Ectodermal cell (in vitro differentiated cells): ENCODE measurements around the gene WASF2.

Experiments used
- H3K27ac ChIP-seq: 2 replicates; pipeline ENCODE4 v1.7.0; 2013; ENCODE audit warnings: mild to moderate bottlenecking, low read depth, low read length; ENCODE audit not compliant: insufficient read depth, poor library complexity, severe bottlenecking
- H3K27me3 ChIP-seq: 2 replicates; pipeline ENCODE4 v1.7.0; 2013; ENCODE audit warnings: mild to moderate bottlenecking, low read length; ENCODE audit not compliant: insufficient read depth, control insufficient read depth, poor library complexity, severe bottlenecking
- H3K36me3 ChIP-seq: one replicate; pipeline ENCODE4 v1.7.0; 2013; ENCODE audit warnings: low read length; ENCODE audit not compliant: control insufficient read depth, insufficient read depth
- H3K4me1 ChIP-seq: one replicate; pipeline ENCODE4 v1.7.0; 2013; ENCODE audit warnings: low read length; ENCODE audit not compliant: control insufficient read depth, insufficient read depth
- H3K4me3 ChIP-seq: 2 replicates; pipeline ENCODE4 v1.7.0; 2013; ENCODE audit warnings: low read depth, low read length, control low read depth; ENCODE audit not compliant: insufficient read depth
- H3K9me3 ChIP-seq: 2 replicates; pipeline ENCODE4 v1.7.0; 2013; ENCODE audit warnings: mild to moderate bottlenecking, low read length, moderate library complexity; ENCODE audit not compliant: control insufficient read depth
- WGBS, 2 experiments: methylation state at CpG; one replicate each; pipeline ENCODE4 v1.1.7; 2013; ENCODE audit warnings: missing lambda C conversion rate in 2 of 2; 5-methylcytosine and 5-hydroxymethylcytosine counted together

Gene WASF2

GRCh38 chr1:27528818-27529703, 39.1 kb upstream of the WASF2 start:
- no peaks in the 10 kb centered on the region for H3K9me3 ChIP-seq
- H3K27me3 ChIP-seq, result no peaks in the 10 kb centered on the region
- H3K4me1 ChIP-seq, result peaks cover 62% of the 10 kb centered on the region
- no peak overlapping the region for H3K4me3 ChIP-seq
- peaks cover 12% of the 10 kb centered on the region for H3K36me3 ChIP-seq
- H3K27ac ChIP-seq, result peak overlapping the region; percentile 54
- WGBS, 2 experiments, result 37 to 40% methylated on average over 17 of the region's 17 CpGs

- WGBS, 2 experiments, result 5% methylated on average over 71 of the region's 71 CpGs
- H3K27ac ChIP-seq, result peak overlapping the region; percentile 86
- H3K36me3 ChIP-seq, result peaks cover 8% of the 10 kb centered on the region
- peaks cover 71% of the 10 kb centered on the region for H3K4me1 ChIP-seq
- H3K9me3 ChIP-seq, result no peaks in the 10 kb centered on the region
- H3K27me3 ChIP-seq, result no peaks in the 10 kb centered on the region
- peak overlapping the region; percentile 36 for H3K4me3 ChIP-seq
Measured at GRCh38 chr1:27527890-27528817, 38.2 kb upstream of the WASF2 start.

DNA sequence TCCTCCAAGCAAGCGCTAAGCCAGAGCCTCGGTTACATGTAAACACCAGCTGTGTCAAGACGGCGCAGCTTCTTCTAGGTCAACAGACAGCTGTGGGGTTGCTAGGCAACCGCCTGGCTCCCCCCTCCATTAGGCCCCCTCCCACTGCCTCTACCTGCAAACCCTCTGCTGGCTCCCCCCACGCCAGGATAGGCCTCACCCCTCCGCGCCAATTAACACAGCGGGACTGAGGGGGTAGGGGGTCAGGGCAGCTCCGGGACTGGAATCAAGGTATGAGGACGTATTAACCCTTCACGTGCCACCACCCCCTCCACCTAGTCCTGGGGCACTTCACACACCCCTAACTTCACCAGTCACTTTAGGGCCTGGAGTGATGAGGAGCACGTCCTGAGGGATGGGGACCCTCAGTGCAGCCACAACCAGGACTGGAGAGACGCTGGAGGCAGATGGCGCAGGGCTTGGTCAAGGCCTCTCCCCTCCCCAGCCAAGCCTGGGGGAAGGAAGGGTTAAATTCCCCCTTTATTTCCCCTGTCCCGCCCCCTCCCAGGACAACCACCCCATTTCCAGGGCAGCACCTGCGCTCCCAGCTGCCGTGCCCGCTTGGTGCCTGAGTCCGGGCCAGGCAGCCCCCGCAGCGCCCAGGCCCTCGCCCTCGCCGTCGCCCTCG, 37.4 kb upstream of the WASF2 start:
- peak overlapping the region; percentile 86 for H3K27ac ChIP-seq
- WGBS, 2 experiments, result 1% methylated on average over 27 of the region's 27 CpGs
- H3K27me3 ChIP-seq, result no peaks in the 10 kb centered on the region
- peaks cover 74% of the 10 kb centered on the region for H3K4me1 ChIP-seq
- H3K36me3 ChIP-seq, result peaks cover 7% of the 10 kb centered on the region
- no peaks in the 10 kb centered on the region for H3K9me3 ChIP-seq
- H3K4me3 ChIP-seq, result peak overlapping the region; percentile 36

DNA sequence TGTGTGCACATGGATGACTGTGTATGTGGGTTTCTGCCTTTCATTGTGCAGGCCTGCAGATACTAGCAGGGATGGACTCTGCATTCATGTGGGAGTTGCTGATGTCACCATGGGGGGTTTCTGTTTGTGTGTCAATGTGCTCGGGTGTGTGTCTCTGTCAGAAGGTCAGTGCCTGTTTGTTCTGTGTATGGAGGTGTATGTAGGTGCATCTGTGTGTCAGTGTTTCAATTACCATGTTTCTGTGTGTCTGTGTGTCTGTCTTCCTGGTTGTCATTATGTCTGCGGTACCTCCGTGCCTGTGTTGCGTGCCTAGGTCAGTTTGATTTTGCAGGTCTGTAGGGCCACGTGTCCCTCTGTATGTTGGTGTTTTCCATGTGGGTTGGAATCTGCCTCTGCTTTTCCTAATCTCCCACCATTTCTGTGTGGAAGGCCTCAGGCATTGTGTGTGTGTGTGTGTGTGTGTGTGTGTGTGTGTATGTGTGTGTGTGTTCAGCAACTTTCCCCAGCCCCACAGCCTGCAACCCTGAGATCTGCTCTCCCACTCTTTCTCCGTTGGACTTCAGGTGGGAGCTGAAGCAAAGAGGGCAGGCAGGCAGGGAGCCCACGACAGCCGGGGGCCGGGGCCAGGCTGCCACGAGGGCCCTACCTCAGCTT, 36.7 kb upstream of the WASF2 start:
- peak overlapping the region; percentile 81 for H3K27ac ChIP-seq
- no peaks in the 10 kb centered on the region for H3K27me3 ChIP-seq
- H3K4me3 ChIP-seq, result peak overlapping the region; percentile 36
- H3K9me3 ChIP-seq, result no peaks in the 10 kb centered on the region
- peaks cover 80% of the 10 kb centered on the region for H3K4me1 ChIP-seq
- WGBS, 2 experiments, result 32% methylated on average over 10 of the region's 10 CpGs
- H3K36me3 ChIP-seq, result peaks cover under 1% of the 10 kb centered on the region

DNA sequence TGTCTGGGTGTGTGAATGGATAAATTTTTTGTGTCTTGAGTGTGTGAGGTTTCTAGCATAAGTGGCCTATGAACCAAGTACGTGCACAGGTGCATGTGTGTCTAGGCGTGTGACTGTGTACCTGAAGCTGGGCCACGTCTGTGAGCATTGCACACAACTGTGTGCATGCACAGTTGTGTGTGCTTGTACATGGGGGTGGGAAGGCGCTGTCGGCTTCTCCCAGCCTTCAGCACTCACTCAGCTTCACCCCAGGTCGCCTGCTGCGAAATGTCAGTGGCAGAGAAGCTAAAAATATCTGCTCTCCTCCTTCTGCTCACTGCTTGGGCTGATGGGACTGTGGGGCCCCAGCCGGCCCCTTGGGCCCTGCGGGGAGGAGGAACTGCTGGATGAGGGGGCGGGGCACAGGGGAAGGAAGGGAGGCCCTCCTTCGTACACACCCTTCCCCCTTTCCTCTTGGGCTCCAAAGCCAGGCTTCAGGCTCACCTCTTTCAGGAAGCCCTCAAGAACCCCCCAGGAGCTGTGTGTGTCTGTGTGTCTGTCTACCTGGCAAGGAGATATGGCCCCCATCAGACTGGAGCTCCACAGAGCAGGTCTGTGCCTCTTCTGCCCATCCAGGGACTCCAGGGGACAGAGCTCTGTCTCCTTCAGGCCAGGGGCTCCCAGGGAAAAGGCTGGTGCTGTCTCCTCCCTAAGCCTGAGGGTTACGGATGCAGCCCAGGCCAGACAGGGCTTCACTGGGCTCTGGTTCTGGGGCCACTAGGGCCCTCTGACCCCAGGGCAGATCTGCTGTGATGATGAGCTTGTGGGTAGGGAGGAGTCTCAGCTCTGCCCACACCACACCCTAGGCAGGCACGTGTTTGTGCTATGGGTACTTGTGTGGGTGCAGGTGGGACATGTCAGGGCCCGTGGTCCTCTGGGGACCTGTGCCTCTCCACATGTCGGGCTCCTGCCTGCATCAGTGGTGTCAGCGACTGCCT, 35.6 kb upstream of the WASF2 start:
- H3K4me3 ChIP-seq, result peak overlapping the region; percentile 15
- H3K36me3 ChIP-seq, result no peaks in the 10 kb centered on the region
- 37 to 41% methylated on average over 16 of the region's 16 CpGs for WGBS, 2 experiments
- H3K9me3 ChIP-seq, result no peaks in the 10 kb centered on the region
- H3K4me1 ChIP-seq, result peaks cover 90% of the 10 kb centered on the region
- H3K27ac ChIP-seq, result peak overlapping the region; percentile 53
- H3K27me3 ChIP-seq, result no peaks in the 10 kb centered on the region

DNA sequence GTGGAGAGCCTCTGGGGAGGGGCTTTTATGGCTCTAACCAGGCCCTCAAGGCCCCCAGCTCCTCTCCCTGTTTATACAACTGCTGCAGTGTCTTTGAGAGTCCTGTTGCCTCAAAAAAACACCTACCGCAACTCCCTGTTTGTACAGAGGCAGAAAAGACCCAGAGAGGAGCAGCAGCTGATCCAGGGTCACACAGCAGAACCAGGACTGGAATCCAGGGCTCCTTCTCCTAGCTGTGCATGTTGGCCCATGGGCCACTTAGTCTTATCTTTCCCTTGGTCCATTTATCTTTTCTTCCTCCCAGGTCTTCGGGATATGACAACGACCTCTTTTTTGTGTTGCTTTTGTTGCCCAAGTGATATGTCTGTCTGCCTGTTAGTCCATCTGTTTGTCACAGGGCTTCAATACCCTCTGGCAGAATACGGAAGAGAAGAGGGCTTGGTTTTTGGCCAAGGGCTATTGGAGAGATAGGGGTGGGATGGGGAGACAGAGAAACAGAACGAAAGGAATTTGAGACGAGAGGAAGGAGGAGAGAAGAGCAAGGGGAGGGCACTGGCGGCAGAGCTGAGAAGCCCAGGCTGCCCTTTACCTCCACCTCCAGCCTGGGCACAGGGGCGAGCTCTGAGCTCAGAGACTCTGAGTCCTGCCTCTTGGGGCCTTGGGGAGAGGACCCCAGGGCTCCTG, 33.5 kb upstream of the WASF2 start:
- H3K27ac ChIP-seq, result no peak overlapping the region
- no peaks in the 10 kb centered on the region for H3K36me3 ChIP-seq
- no peaks in the 10 kb centered on the region for H3K9me3 ChIP-seq
- 66 to 73% methylated on average over 8 of the region's 8 CpGs for WGBS, 2 experiments
- no peaks in the 10 kb centered on the region for H3K27me3 ChIP-seq
- H3K4me3 ChIP-seq, result no peak overlapping the region
- H3K4me1 ChIP-seq, result peaks cover 96% of the 10 kb centered on the region

GRCh38 chr1:27522432-27523336, 32.7 kb upstream of the WASF2 start:
- H3K4me1 ChIP-seq, result peaks cover 95% of the 10 kb centered on the region
- H3K36me3 ChIP-seq, result no peaks in the 10 kb centered on the region
- no peaks in the 10 kb centered on the region for H3K27me3 ChIP-seq
- WGBS, 2 experiments, result 79 to 80% methylated on average over 31 of the region's 31 CpGs
- H3K4me3 ChIP-seq, result no peak overlapping the region
- no peaks in the 10 kb centered on the region for H3K9me3 ChIP-seq
- H3K27ac ChIP-seq, result no peak overlapping the region

GRCh38 chr1:27521861-27522431, 32.0 kb upstream of the WASF2 start:
- Histone ChIP-seq H3K27ac (no peak overlapping the region), H3K9me3 (no peaks in the 10 kb centered on the region)
- WGBS, 2 experiments, result 94 to 95% methylated on average over 9 of the region's 9 CpGs

More at GRCh38 chr1:27521861-27522431, 32.0 kb upstream of the WASF2 start:
- H3K27me3 ChIP-seq, result no peaks in the 10 kb centered on the region
- no peaks in the 10 kb centered on the region for H3K36me3 ChIP-seq
- H3K4me3 ChIP-seq, result no peak overlapping the region
- H3K4me1 ChIP-seq, result peaks cover 88% of the 10 kb centered on the region
